IPS DF 19.7 (cell line): Measurements from ENCODE around the gene PPM1H.

ENCODE experiments used
- DNase-seq: peaks from one replicate; pipeline ENCODE4 v3.0.0-alpha.2; 2013; ENCODE audit warnings: low read depth, low spot score

Gene PPM1H

DNA sequence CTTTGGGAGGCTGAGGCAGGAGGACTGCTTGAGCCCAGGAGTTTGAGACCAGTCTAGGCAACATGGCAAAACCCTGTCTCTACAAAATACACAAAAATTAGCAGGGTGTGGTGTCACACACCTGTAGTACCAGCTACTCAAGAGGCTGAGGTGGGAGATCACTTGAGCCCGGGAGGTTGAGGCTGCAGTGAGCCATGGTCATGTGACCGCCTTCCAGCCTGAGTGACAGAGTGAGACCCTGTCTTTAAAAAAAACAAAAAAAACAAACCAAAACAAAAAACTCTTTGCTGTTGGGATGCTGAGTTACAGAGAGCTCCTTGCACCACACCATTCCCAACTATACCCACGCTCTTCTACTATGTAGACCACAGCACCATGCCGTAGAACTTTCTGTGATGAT lies 221.2 kb downstream of the PPM1H start:
- no peak for DNase-seq

DNA sequence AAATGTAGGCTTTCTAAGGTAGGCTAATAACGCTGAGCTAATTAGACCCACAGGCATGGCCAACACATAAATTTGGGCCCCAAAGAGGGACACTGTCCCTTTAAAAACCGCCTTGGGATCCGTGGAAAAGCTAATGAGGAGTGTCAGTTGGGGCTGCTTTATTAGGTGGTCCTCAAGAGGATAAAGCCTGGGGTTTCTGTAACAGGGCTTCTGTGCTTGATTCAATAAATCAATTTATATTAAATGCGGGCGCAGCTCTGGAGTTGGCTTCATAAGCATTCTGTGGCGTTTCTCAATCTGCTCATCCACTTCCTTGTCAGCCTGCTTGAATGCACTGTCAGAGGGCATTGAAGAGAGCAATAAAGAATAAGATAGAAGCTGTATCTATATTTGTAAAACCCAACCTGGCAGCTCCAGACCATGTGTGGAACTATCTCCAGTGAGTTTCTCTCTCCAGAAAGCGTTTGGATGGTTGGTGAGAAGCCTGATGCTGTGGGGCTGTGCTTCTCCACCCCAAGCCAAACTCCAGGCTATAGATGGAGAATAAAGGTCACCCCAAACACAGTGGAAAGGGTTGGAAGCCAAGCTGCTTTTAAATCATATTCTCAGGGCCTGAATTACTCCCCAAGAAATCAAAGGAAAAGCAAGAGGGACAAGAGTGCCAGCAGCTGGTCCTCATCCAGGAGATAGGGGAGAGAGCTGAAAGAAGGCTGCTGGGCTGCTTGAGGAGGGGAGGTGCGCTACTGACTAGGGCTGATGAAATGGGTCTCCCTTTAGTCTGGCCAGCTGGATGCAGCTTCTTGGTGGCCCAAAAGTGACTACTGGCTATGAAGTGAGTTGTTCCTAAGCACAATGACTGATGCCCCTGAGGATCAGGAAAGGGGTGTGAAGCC lies 222.0 kb downstream of the PPM1H start:
- DNase-seq: no peak

DNA sequence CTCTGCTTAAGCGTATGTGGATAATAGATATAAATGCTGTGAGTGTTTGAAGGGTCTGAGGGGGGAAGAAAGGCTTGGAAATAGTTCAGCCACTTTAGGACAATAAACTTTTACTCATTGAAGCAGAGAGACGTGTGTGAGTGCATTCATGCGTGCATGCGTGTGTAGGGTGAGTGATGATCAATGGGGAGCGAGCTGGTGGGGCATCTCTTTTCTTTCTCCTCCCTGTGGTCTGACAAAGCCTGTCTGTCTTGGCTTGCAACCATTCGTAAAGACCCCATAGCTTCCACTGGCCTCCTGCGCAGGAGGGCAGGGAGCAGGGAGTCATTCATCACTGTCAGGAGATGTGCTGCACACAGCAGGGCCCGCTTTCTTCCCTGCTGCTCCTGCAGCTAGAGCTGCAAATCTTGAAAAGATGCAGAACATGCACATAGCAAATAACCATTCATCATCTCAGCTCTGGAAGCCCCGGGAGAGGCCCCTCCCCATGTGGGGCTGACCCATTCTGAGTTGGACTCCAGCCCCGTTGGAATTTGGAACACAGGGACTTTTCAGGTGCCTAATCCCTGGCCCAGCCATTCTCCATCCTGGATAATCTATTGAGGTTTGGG lies 223.2 kb downstream of the PPM1H start:
- no peak for DNase-seq

GRCh38 chr12:62709311-62709710 lies 225.6 kb downstream of the PPM1H start:
- no peak for DNase-seq

DNA sequence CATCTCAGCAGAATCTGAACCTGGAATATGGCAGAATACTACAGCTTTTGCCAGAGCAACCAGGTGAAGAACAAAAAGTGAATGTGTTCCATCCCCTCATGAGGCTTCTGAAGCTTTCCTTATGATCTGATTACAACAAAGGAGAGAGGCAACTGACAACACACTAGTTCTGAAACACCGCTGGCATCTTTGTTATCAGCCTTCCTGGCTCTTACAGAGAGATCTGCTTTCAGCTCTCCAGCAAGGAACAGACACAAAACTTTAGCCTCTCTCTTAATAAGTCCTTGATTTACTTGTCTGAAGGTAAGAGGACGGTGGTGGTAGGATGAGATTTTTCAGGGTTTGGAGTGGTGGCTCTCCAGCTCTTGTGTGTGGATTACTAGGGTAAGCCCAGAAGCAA lies 227.0 kb downstream of the PPM1H start:
- no peak for DNase-seq

- DNase-seq: no peak
These were observed 229.1 kb downstream of the PPM1H start for GRCh38 chr12:62705846-62706245.

DNA sequence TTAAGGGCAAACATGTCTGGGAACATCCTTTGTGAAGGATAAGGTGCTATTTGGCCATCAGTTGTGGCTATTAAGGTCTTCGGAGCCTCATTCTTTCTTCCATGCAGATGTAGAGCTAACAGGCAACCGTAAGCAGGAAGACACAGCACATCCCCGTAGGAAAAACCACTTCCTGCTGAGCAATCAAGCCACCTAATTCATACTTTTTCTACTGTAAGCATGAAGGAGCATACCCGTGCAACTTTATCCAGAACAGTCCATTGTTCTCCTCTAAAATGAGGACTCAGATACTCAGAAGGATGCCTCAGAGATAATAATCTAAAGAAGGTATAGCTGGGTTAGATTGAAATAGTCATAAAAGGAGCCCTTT lies 232.0 kb downstream of the PPM1H start:
- DNase-seq: no peak

DNA sequence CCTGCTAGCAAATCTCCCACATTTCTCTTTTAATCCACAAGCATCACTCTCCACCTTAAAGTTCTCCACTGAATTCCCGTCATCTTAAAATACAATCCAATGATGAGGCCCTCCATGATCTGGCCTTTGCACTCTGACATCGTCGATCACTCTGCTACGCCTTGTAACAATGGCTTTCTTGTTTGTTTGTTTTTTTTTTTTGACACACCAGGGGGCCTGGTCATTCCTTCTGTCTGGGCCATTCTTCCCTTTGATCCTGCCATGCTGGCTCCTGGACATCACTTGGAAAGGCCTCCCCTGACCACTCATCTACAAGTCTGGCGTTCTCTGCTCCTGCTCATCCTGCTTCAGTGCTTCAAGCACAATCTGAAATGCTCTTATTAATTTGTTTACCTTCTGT lies 233.5 kb downstream of the PPM1H start:
- no peak for DNase-seq

DNA sequence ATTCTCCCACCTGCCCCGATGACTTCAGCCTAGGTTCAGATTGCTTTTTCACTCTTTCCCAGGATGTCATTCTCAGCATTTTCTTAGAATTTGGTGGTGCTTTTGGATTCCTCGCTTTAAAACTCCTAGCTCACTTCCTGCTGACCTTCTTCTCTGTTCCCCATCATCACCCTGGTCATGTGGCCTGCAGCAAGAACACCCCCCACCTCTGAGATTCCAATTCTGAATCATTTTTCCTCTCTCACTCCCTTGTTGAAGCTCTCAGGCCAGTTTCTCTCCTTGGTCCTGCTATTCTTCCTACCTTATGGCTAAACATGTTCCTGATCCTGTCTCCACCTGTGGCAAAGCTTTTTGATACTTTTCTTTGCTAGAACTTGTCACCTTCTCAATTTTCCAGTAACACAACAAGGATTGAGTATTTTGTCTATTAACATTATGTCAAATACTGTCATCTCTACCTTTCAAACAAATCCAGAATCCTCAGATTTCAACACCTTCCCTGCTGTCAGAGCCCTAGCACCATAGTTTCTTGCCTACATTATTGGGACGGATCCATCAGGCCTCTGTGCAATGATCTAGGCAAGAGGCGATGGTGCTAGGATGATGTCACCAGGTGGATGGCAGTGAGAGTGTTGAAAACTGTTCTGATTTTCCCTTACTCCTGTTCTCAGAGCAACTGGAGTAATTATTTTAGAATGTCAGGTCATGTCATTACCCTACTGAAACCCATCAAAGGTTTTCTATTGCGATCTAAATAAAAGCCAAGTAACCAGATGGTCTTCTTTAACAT lies 234.7 kb downstream of the PPM1H start:
- DNase-seq: no peak

DNA sequence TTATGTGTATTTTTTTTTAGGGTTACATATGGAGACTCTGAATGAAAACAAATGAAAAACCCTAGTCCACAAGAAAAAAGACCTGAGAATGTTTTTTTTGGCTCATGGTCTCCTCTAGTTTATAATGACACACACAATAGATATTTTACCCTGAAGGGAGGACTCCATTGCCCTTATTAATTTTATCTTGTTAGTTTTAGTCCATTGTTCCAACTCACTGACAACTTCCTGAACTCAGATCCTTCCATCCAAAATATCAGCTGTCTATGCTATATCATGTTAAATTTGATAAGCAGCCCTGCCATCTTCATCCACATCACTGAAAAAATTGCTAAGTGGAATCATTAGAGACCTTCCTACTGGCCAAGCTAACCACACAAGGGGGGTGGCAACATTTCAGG lies 236.2 kb downstream of the PPM1H start:
- DNase-seq: no peak

DNA sequence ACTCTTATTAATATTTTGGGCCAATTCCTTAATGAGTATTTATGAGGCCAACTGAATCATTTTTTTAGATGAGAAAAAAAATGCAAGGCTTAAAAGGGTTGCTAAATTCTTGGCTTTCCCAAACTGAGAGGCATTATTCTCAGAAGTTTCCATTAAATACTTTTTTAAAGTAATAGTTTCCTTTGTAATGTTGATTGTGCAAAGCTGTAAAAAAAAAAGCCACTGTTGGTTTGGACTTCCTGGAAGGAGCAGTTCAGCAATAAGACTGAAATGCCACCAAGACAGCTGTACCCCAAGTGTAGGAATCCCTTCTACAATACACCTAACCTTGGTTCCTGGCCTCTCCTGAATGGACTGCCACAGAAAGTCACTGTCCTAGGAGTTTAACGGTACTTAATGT lies 237.1 kb downstream of the PPM1H start:
- DNase-seq: no peak

DNA sequence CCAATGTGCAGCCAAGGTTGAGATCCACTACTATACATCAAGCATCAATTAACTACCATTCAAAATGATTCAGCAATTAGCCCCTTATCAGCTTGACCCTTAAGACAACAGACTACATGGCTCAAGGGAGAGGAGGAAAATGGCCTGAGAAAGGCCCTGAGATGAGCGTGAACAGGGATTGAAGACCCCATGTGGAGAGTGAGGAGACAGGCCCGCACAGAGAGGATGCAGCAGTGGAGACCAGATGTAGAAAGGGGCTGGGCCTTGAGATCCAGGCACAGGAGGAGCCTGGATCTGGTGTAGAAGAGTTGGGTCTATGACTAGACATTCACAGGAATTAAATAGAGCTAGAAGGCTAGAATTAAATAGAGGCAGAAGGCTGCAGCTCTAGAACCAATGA lies 239.3 kb downstream of the PPM1H start:
- no peak for DNase-seq

DNA sequence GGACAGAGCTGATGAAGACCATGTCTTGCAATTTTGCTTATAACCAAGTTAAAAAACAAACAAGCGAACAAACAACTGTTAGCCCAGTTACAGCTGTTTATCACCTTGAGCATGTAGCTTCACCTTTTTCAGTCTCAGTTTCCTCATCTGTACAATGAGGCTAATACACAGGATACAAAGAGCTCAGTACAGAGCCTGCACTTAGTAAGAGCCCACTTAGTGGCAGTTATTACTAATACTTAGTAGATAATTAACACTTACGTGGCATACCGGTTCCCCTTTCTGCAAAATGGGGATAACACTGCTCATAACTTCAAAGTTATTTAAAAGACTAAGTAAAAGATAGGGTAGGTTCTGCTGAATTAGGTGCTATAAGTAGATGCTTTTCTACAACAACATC lies 240.3 kb downstream of the PPM1H start:
- DNase-seq: no peak

- DNase-seq: no peak
These were observed 240.8 kb downstream of the PPM1H start for GRCh38 chr12:62694116-62694515.

- DNase-seq: no peak
These were observed 241.4 kb downstream of the PPM1H start for GRCh38 chr12:62693376-62694050.

GRCh38 chr12:62692884-62693283 lies 242.1 kb downstream of the PPM1H start:
- DNase-seq: no peak

DNA sequence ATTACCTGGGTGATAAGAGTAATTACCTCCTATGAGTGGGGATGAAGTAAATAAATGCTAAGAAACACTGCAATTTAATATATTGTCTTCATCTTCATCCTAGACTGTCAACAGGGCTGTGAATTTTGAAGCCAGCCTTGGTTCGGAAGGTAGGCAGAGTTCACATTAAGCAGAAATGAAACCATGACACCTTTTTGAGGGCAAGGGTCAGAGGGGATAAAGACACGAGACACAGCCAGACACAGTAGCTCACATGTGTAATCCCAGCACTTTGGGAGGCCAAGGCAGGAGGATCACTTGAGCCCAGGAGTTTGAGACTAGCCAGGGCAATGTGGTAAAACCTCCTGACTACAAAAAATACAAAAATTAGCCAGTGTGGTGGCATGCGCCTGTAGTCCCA lies 243.6 kb downstream of the PPM1H start:
- no peak for DNase-seq

GRCh38 chr12:62689042-62689839 lies 245.7 kb downstream of the PPM1H start:
- DNase-seq: no peak

- DNase-seq: no peak
These were observed 248.0 kb downstream of the PPM1H start for GRCh38 chr12:62686938-62687337.

DNA sequence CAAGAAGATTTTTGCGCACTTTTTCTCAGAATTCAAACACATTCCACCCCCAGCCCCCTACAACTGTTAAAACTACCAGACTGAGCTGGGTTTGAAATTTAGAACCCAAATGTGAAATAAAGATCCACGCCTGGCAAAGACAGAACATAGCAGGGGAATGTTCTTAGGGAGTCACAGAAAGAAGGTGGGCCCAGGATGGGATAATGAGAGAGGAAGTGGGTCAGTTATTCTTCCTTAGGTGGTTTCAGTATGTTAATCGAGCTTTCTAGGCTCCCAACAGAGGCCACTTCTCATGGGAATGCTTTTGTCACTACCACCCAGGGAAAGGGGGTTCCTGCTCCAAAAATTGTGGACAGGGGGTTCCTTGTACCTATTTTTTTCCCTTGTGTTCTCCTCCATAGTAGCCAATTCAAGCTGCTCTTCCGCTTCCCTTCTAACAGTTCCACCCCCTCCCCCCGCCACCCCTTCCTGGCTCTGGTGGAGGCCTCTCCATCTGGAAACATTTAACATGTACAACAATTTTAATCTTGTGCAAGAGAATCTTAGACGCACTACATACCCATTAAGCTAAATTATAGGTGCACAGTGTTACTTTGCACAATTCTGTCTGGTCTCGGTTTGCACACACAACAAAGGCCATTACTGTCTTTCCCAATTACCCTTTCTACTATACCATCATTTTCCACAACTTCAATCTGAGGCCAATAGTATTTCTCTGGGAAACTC lies 250.2 kb downstream of the PPM1H start:
- DNase-seq: no peak
